GM23338 (cell line): ENCODE measurements around the gene ADM2. TPM values are rescaled to one million over a fixed set of nuclear protein-coding genes. Genes with fewer than 3 reads are reported as not detected.

Source experiments
- ATAC-seq: fragments of 200-7000 bp; cut with Tn5 transposase; 3 replicates; pipeline ENCODE4 v1.9.1; 2020
- DNase-seq: peaks from one replicate; pipeline ENCODE4 v3.0.0-alpha.2; 2015; ENCODE audit warnings: low spot score
- H2AFZ ChIP-seq: fragments of 200-600 bp; sonication (generic); 2 replicates; pipeline ENCODE4 v1.8.0; 2016; ENCODE audit warnings: antibody characterized with exemption, mild to moderate bottlenecking, moderate library complexity
- H3F3A ChIP-seq: fragments of 200-600 bp; sonication (generic); replicated peaks from 2 replicates; pipeline ENCODE4 v1.8.0; 2017; ENCODE audit warnings: antibody characterized with exemption, mixed run types, low read depth
- H3K27ac ChIP-seq: fragments of 200-600 bp; sonication (generic); 2 replicates; pipeline ENCODE4 v1.6.1; 2016; ENCODE audit warnings: low read depth
- H3K27me3 ChIP-seq: fragments of 200-600 bp; sonication (generic); 2 replicates; pipeline ENCODE4 v1.8.0; 2016; ENCODE audit warnings: mild to moderate bottlenecking, mixed run types, moderate library complexity; ENCODE audit not compliant: insufficient read depth
- H3K36me3 ChIP-seq: fragments of 200-600 bp; sonication (generic); 2 replicates; pipeline ENCODE4 v1.8.0; 2016; ENCODE audit warnings: mild to moderate bottlenecking; ENCODE audit not compliant: insufficient read depth
- H3K4me1 ChIP-seq: fragments of 200-600 bp; sonication (generic); 2 replicates; pipeline ENCODE4 v1.8.0; 2016; ENCODE audit warnings: mild to moderate bottlenecking, moderate library complexity; ENCODE audit not compliant: insufficient read depth
- H3K4me2 ChIP-seq: fragments of 200-600 bp; sonication (generic); 2 replicates; pipeline ENCODE4 v1.7.1; 2017; ENCODE audit warnings: mixed run types
- H3K4me3 ChIP-seq: fragments of 200-600 bp; sonication (generic); 2 replicates; pipeline ENCODE4 v1.6.1; 2016; ENCODE audit warnings: mixed run types
- H3K79me2 ChIP-seq: fragments of 200-600 bp; sonication (generic); replicated peaks from 2 replicates; pipeline ENCODE4 v1.8.0; 2017; ENCODE audit warnings: mild to moderate bottlenecking; ENCODE audit not compliant: insufficient read depth
- H3K9me2 ChIP-seq: fragments of 200-600 bp; sonication (generic); 2 replicates; pipeline ENCODE4 v1.8.0; 2017; ENCODE audit not compliant: insufficient read depth
- H4K20me1 ChIP-seq: fragments of 200-600 bp; sonication (generic); replicated peaks from 2 replicates; pipeline ENCODE4 v1.8.0; 2017; ENCODE audit warnings: mild to moderate bottlenecking; ENCODE audit not compliant: insufficient read depth
- H3K27ac Mint-ChIP-seq: 2 replicates; pipeline ENCODE4 v1.8.0; 2020; ENCODE audit warnings: inconsistent platforms, mild to moderate bottlenecking, moderate library complexity, mixed read lengths
- H3K27me3 Mint-ChIP-seq: 3 replicates; pipeline ENCODE4 v1.8.0; 2022; ENCODE audit warnings: low read depth, mild to moderate bottlenecking, moderate library complexity, mixed read lengths, inconsistent platforms; ENCODE audit not compliant: insufficient read depth, poor library complexity
- H3K36me3 Mint-ChIP-seq: 3 replicates; pipeline ENCODE4 v1.8.0; 2021; ENCODE audit warnings: low read depth, mild to moderate bottlenecking, inconsistent platforms, moderate library complexity, mixed read lengths
- H3K4me1 Mint-ChIP-seq: 3 replicates; pipeline ENCODE4 v1.8.0; 2020; ENCODE audit warnings: mild to moderate bottlenecking, inconsistent platforms, mixed read lengths
- H3K4me3 Mint-ChIP-seq: 3 replicates; pipeline ENCODE4 v1.8.0; 2021; ENCODE audit warnings: moderate library complexity, mild to moderate bottlenecking, inconsistent platforms, mixed read lengths
- H3K9me3 Mint-ChIP-seq: 3 replicates; pipeline ENCODE4 v1.8.0; 2020; ENCODE audit warnings: moderate library complexity, mild to moderate bottlenecking, inconsistent platforms, mixed read lengths
- CREB1 ChIP-seq: fragments of 250-450 bp; sonication (Bioruptor Pico); IDR thresholded peaks from 2 replicates; pipeline ENCODE4 v1.5.0; 2020; ENCODE audit warnings: low read depth, mild to moderate bottlenecking, moderate library complexity
- ETS1 ChIP-seq: IDR thresholded peaks from 2 replicates; pipeline ENCODE4 v1.6.1; 2016; ENCODE audit warnings: antibody characterized with exemption
- EZH2 ChIP-seq: fragments of 200-600 bp; sonication (generic); IDR thresholded peaks from one replicate; pipeline ENCODE4 v1.8.0; 2017; ENCODE audit warnings: antibody characterized with exemption, mild to moderate bottlenecking, low read depth; ENCODE audit not compliant: unreplicated experiment
- EZH2phosphoT487 ChIP-seq: fragments of 200-600 bp; sonication (generic); IDR thresholded peaks from one replicate; pipeline ENCODE4 v1.8.1; 2018; ENCODE audit warnings: antibody characterized with exemption; ENCODE audit not compliant: unreplicated experiment
- JUNB ChIP-seq: IDR thresholded peaks from one replicate; pipeline ENCODE4 v1.6.1; 2016; ENCODE audit warnings: antibody characterized with exemption; ENCODE audit not compliant: unreplicated experiment
- POLR2AphosphoS5 ChIP-seq: IDR thresholded peaks from 2 replicates; pipeline ENCODE4 v1.6.1; 2016; ENCODE audit warnings: antibody characterized with exemption, low read depth
- REST ChIP-seq: IDR thresholded peaks from one replicate; pipeline ENCODE4 v1.6.1; 2018; ENCODE audit warnings: antibody characterized with exemption; ENCODE audit not compliant: unreplicated experiment
- STAT1 ChIP-seq: IDR thresholded peaks from one replicate; pipeline ENCODE4 v1.6.1; 2016; ENCODE audit warnings: antibody characterized with exemption; ENCODE audit not compliant: unreplicated experiment
- ZNF114 ChIP-seq: fragments of 250-450 bp; sonication (Bioruptor Pico); IDR thresholded peaks from 2 replicates; pipeline ENCODE4 v1.5.0; 2020; ENCODE audit warnings: mild to moderate bottlenecking, moderate library complexity
- ZNF462 ChIP-seq: fragments of 250-450 bp; sonication (Bioruptor Pico); IDR thresholded peaks from 2 replicates; pipeline ENCODE4 v1.5.0; 2020; ENCODE audit warnings: mild to moderate bottlenecking, moderate library complexity
- polyA plus RNA-seq: library from polyadenylated mRNA; unstranded; fragments of >200 nt; fragmentation: Nextera tagmentation; extraction: Ambion mirVana; gene quantifications from 2 replicates; pipeline ENCODE4 v1.2.1, GENCODE V29; 2016
- total RNA-seq: library from RNA; depleted of rRNA; stranded (reverse); fragments of >200 nt; shearing (Covaris generic); gene quantifications from 2 replicates; pipeline ENCODE4 v1.2.3, GENCODE V29; 2014

ADM2 gene
- total and polyA plus RNA-seq, 2 experiments from 2014 or later, result 3.3 to 7.1 TPM

GRCh38 chr22:50436841-50437341, 44.5 kb upstream of the ADM2 start:
- Mint-ChIP-seq H3K27me3 (peaks cover 8% of the 10 kb centered on the region), H3K36me3 (peaks cover 4% of the 10 kb centered on the region; the same call in 1 of the 3 replicates), H3K4me3 (no peak overlapping the region), H3K9me3 (no peaks in the 10 kb centered on the region), H3K27ac (no peak overlapping the region), H3K4me1 (no peaks in the 10 kb centered on the region)
- H2AFZ ChIP-seq, result no peak overlapping the region
- H3K79me2 ChIP-seq, result no peaks in the 10 kb centered on the region
- H3K4me2 ChIP-seq, result no peak overlapping the region
- no peaks in the 10 kb centered on the region; the same call in 1 of the 2 replicates for H3K36me3 ChIP-seq
- H3K27me3 ChIP-seq, result no peaks in the 10 kb centered on the region
- no peaks in the 10 kb centered on the region for H3K9me2 ChIP-seq
- no peak for DNase-seq
- no peaks in the 10 kb centered on the region for H3F3A ChIP-seq
- TF ChIP-seq REST, result no peak
- TF ChIP-seq EZH2phosphoT487, result no peak
- no peak for TF ChIP-seq STAT1
- no peak for TF ChIP-seq JUNB
- TF ChIP-seq ZNF462 (CRISPR knock-in tag), result no peak
- TF ChIP-seq POLR2AphosphoS5, result no peak
- no peak for TF ChIP-seq EZH2
- no peak for TF ChIP-seq ZNF114 (CRISPR knock-in tag)
- no peak for TF ChIP-seq CREB1
- TF ChIP-seq ETS1, result no peak
- no peak overlapping the region for H3K4me3 ChIP-seq
- no peaks in the 10 kb centered on the region for H4K20me1 ChIP-seq
- H3K4me1 ChIP-seq, result no peaks in the 10 kb centered on the region
- no peak overlapping the region for H3K27ac ChIP-seq
- no peak for ATAC-seq
